ENCODE results near the gene CCNI.
A peak's percentile ranks its signal among the peaks of the same experiment; 100 is the strongest.

CCNI gene

DNA sequence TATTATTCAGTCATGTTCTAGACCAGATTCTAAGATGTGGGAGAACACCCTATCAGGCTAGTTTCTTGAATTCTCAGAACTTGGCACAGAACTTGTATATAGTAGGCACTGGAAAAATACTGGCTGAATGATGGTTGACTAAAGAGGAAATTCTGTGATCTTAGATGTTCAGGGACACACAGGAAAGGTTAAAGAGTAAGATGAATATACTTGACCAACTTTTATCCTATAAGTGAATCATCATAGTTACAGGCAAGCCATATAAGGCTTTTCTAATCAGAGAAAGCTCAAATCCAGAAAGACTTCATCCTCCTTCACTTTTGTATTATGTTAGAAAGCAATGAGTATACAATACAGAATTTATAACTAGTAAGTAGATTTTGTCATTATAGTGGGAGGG is 72.4 kb downstream of the CCNI start:
- Mint-ChIP-seq H3K4me1 (peaks cover 87% of the 10 kb centered on the region), H3K36me3 (ENCODE audit: low read depth) (peaks cover 85% of the 10 kb centered on the region), H3K27ac (no peak overlapping the region), H3K4me3 (no peak overlapping the region), H3K27me3 (ENCODE audit: low read depth, poor library complexity) (no peaks in the 10 kb centered on the region), H3K9me3 (peaks cover 2% of the 10 kb centered on the region)
- no peak for DNase-seq
- TF ChIP-seq, protein P1, sequence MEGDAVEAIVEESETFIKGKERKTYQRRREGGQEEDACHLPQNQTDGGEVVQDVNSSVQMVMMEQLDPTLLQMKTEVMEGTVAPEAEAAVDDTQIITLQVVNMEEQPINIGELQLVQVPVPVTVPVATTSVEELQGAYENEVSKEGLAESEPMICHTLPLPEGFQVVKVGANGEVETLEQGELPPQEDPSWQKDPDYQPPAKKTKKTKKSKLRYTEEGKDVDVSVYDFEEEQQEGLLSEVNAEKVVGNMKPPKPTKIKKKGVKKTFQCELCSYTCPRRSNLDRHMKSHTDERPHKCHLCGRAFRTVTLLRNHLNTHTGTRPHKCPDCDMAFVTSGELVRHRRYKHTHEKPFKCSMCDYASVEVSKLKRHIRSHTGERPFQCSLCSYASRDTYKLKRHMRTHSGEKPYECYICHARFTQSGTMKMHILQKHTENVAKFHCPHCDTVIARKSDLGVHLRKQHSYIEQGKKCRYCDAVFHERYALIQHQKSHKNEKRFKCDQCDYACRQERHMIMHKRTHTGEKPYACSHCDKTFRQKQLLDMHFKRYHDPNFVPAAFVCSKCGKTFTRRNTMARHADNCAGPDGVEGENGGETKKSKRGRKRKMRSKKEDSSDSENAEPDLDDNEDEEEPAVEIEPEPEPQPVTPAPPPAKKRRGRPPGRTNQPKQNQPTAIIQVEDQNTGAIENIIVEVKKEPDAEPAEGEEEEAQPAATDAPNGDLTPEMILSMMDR (IDR thresholded peaks at IDR 0.05), result no peak

- H3K36me3 Mint-ChIP-seq (ENCODE audit: low read depth), result peaks cover 85% of the 10 kb centered on the region
- H3K4me1 Mint-ChIP-seq, result peaks cover 84% of the 10 kb centered on the region
- no peaks in the 10 kb centered on the region for H3K27me3 Mint-ChIP-seq (ENCODE audit: low read depth, poor library complexity)
- H3K27ac Mint-ChIP-seq, result peak overlapping the region; percentile 95
- TF ChIP-seq, protein P1 (IDR thresholded peaks at IDR 0.05), result no peak
- peaks cover 9% of the 10 kb centered on the region for H3K9me3 Mint-ChIP-seq
- peak overlapping the region; percentile 41 for H3K4me3 Mint-ChIP-seq
- no peak for DNase-seq
These were observed 73.3 kb downstream of the CCNI start for GRCh38 chr4:77002321-77003107.

- Mint-ChIP-seq H3K9me3 (peaks cover 9% of the 10 kb centered on the region), H3K27ac (peak overlapping the region; percentile 95), H3K4me3 (no peak overlapping the region), H3K36me3 (ENCODE audit: low read depth) (peaks cover 85% of the 10 kb centered on the region), H3K27me3 (ENCODE audit: low read depth, poor library complexity) (no peaks in the 10 kb centered on the region), H3K4me1 (peaks cover 83% of the 10 kb centered on the region)
- DNase-seq, result no peak
- TF ChIP-seq, protein P1 (IDR thresholded peaks at IDR 0.05), result no peak
These were observed 73.9 kb downstream of the CCNI start for GRCh38 chr4:77001907-77002306.

GRCh38 chr4:76998251-76998901 is 77.4 kb downstream of the CCNI start:
- Mint-ChIP-seq H3K9me3 (peaks cover 9% of the 10 kb centered on the region), H3K27me3 (ENCODE audit: low read depth, poor library complexity) (no peaks in the 10 kb centered on the region), H3K36me3 (ENCODE audit: low read depth) (peaks cover 77% of the 10 kb centered on the region), H3K27ac (peak overlapping the region; percentile 28), H3K4me1 (peaks cover 70% of the 10 kb centered on the region), H3K4me3 (no peak overlapping the region)
- TF ChIP-seq, protein P1 (IDR thresholded peaks at IDR 0.05), result no peak
- DNase-seq, result no peak

- Mint-ChIP-seq H3K27ac (no peak overlapping the region), H3K4me3 (no peak overlapping the region), H3K36me3 (ENCODE audit: low read depth) (peaks cover 77% of the 10 kb centered on the region), H3K9me3 (peaks cover 9% of the 10 kb centered on the region), H3K27me3 (ENCODE audit: low read depth, poor library complexity) (no peaks in the 10 kb centered on the region), H3K4me1 (peaks cover 70% of the 10 kb centered on the region)
- TF ChIP-seq, protein P1 (IDR thresholded peaks at IDR 0.05), result no peak
- no peak for DNase-seq
These were observed 78.3 kb downstream of the CCNI start for GRCh38 chr4:76997532-76997931.
